SK-N-SH (cell line): ENCODE data around the gene LANCL3. TPM values are rescaled to one million over a fixed set of nuclear protein-coding genes. Genes with fewer than 3 reads are reported as not detected.

ENCODE experiments used
- CTCF ChIA-PET: fragments of 300-600, 350-600 bp; formaldehyde crosslinking; extraction: SDS; loops from one replicate; lab custom pipeline; 2021; lab: Yijun Ruan, JAX
- POLR2A ChIA-PET: fragments of 350-600 bp; sonication (Branson Sonifier 250); formaldehyde crosslinking; extraction: SDS; loops from one replicate; lab custom pipeline; 2020; ENCODE audit warnings: antibody characterized with exemption, inconsistent platforms; lab: Yijun Ruan, JAX
- DNase-seq: peaks from one replicate; pipeline ENCODE4 v3.0.0; 2012
- H2AFZ ChIP-seq: fragments of 200-600 bp; sonication (generic); 2 replicates; pipeline ENCODE4 v1.8.1; 2016; ENCODE audit warnings: antibody characterized with exemption, mild to moderate bottlenecking, low read depth
- H3F3A ChIP-seq: fragments of 200-600 bp; sonication (generic); replicated peaks from 2 replicates; pipeline ENCODE3; 2016; ENCODE audit warnings: antibody characterized with exemption, mild to moderate bottlenecking; ENCODE audit not compliant: insufficient read depth
- H3K27ac ChIP-seq, 2 experiments: fragments of 200-500 bp in 1 of 2; fragments of 200-600 bp in 1 of 2; sonication (Bioruptor generic) in 1 of 2; sonication (generic), shearing (Covaris generic) in 1 of 2; 2 replicates each; pipeline versions ENCODE4 v1.5.1 to v1.6.1; 2014 to 2016; ENCODE audit warnings: low read depth in 2 of 2, inconsistent platforms in 1 of 2, low read length in 1 of 2, mild to moderate bottlenecking in 1 of 2, mixed read lengths in 1 of 2
- H3K27me3 ChIP-seq: fragments of 200-600 bp; sonication (generic), shearing (Covaris generic); 2 replicates; pipeline ENCODE4 v1.6.1; 2016; ENCODE audit warnings: mixed run types; ENCODE audit not compliant: insufficient read depth
- H3K36me3 ChIP-seq, 2 experiments: fragments of 200-500 bp in 1 of 2; fragments of 200-600 bp in 1 of 2; sonication (Bioruptor generic) in 1 of 2; sonication (generic) in 1 of 2; replicated peaks in 1 of 2; 2 replicates each; pipeline versions ENCODE3 to v1.5.1; 2014 to 2016; ENCODE audit warnings: low read length in 1 of 2, mild to moderate bottlenecking in 1 of 2; ENCODE audit not compliant: insufficient read depth in 2 of 2, control insufficient read depth in 1 of 2
- H3K4me1 ChIP-seq, 2 experiments: fragments of 200-500 bp in 1 of 2; fragments of 200-600 bp in 1 of 2; sonication (Bioruptor generic) in 1 of 2; sonication (generic), shearing (Covaris generic) in 1 of 2; 2 replicates each; pipeline versions ENCODE4 v1.5.1 to v1.6.1; 2014 to 2016; ENCODE audit warnings: low read depth in 1 of 2, low read length in 1 of 2, mixed run types in 1 of 2; ENCODE audit not compliant: insufficient read depth in 2 of 2, control insufficient read depth in 1 of 2
- H3K4me2 ChIP-seq: fragments of 200-600 bp; sonication (generic), shearing (Covaris generic); 2 replicates; pipeline ENCODE4 v1.6.1; 2017; ENCODE audit warnings: mixed run types
- H3K4me3 ChIP-seq, 2 experiments: fragments of 200-500 bp in 1 of 2; fragments of 200-600 bp in 1 of 2; sonication (Bioruptor generic) in 1 of 2; sonication (generic), shearing (Covaris generic) in 1 of 2; 2 replicates each; pipeline versions ENCODE4 v1.5.1 to v1.8.1; 2014 to 2016; ENCODE audit warnings: low read depth in 2 of 2, inconsistent platforms in 1 of 2, low read length in 1 of 2, mild to moderate bottlenecking in 1 of 2, mixed read lengths in 1 of 2, moderate library complexity in 1 of 2
- H3K79me2 ChIP-seq: fragments of 200-600 bp; sonication (generic); 2 replicates; pipeline ENCODE4 v1.8.1; 2017; ENCODE audit warnings: mild to moderate bottlenecking; ENCODE audit not compliant: insufficient read depth
- H3K9ac ChIP-seq: fragments of 200-600 bp; sonication (generic); 2 replicates; pipeline ENCODE4 v1.6.1; 2017; ENCODE audit warnings: mixed run types
- H3K9me2 ChIP-seq: fragments of 200-600 bp; sonication (generic); 2 replicates; pipeline ENCODE4 v1.6.1; 2017; ENCODE audit warnings: mixed run types
- H3K9me3 ChIP-seq: fragments of 200-600 bp; sonication (generic); 2 replicates; pipeline ENCODE4 v1.6.1; 2017; ENCODE audit warnings: mixed run types, mild to moderate bottlenecking, moderate library complexity
- H4K20me1 ChIP-seq: fragments of 200-600 bp; sonication (generic); 2 replicates; pipeline ENCODE4 v1.6.1; 2017; ENCODE audit warnings: mild to moderate bottlenecking, mixed run types; ENCODE audit not compliant: insufficient read depth
- CHD2 ChIP-seq: fragments of 150-350 bp; IDR thresholded peaks from 2 replicates; pipeline ENCODE4 v1.6.1; 2018; ENCODE audit warnings: low read length; ENCODE audit not compliant: partially characterized antibody
- EP300 ChIP-seq, 2 experiments: IDR thresholded peaks; 2 replicates each; pipeline versions ENCODE4 v1.4.0 to v1.6.1; 2012; ENCODE audit warnings: borderline replicate concordance in 1 of 2, low read depth in 1 of 2, low read length in 1 of 2
- FOSL2 ChIP-seq: IDR thresholded peaks from 2 replicates; pipeline ENCODE4 v1.4.0; 2012; ENCODE audit warnings: low read depth, mild to moderate bottlenecking, moderate library complexity, borderline replicate concordance
- GATA2 ChIP-seq: sonication (generic); formaldehyde crosslinking; IDR thresholded peaks from 2 replicates; pipeline ENCODE4 v1.5.0; 2020; ENCODE audit warnings: mild to moderate bottlenecking, missing genetic modification reagents
- JUND ChIP-seq: IDR thresholded peaks from 2 replicates; pipeline ENCODE4 v1.4.0; 2012
- NFIC ChIP-seq: IDR thresholded peaks from 2 replicates; pipeline ENCODE4 v1.4.0; 2012; ENCODE audit warnings: borderline replicate concordance
- POLR2AphosphoS5 ChIP-seq: IDR thresholded peaks from 2 replicates; pipeline ENCODE4 v1.6.1; 2012; ENCODE audit warnings: low read depth, low read length
- RAD21 ChIP-seq: IDR thresholded peaks from 2 replicates; pipeline ENCODE4 v1.6.1; 2012; ENCODE audit warnings: mild to moderate bottlenecking, low read length
- RXRA ChIP-seq: IDR thresholded peaks from 2 replicates; pipeline ENCODE4 v1.4.0; 2012; ENCODE audit warnings: low read depth, mild to moderate bottlenecking, borderline replicate concordance
- SMC3 ChIP-seq: IDR thresholded peaks from 2 replicates; pipeline ENCODE4 v1.6.1; 2012; ENCODE audit warnings: low read depth, low read length, improper control_type of control experiment
- TAF1 ChIP-seq: IDR thresholded peaks from 2 replicates; pipeline ENCODE4 v1.6.1; 2012; ENCODE audit warnings: low read depth, mild to moderate bottlenecking, low read length, moderate library complexity, borderline replicate concordance
- WGBS: methylation state at CpG from one replicate; pipeline ENCODE4 v1.1.6; 2017; ENCODE audit warnings: low lambda C conversion rate; 5-methylcytosine and 5-hydroxymethylcytosine counted together
- polyA plus RNA-seq, 3 experiments: library from polyadenylated mRNA; depleted of rRNA; stranded (reverse); fragments of >200 nt; gene quantifications; 2 replicates each; pipeline ENCODE4 v1.2.3, GENCODE V29; 2012
- TF ChIP-seq, protein P1 (sequence below): IDR thresholded peaks from 2 replicates; pipeline ENCODE4; 2012
- TF ChIP-seq, protein P2 (sequence below): fragments of 150-350 bp; IDR thresholded peaks from 2 replicates; pipeline ENCODE4 v1.6.1; 2017; ENCODE audit warnings: antibody characterized with exemption, low read length, low read depth, borderline replicate concordance
- TF ChIP-seq, protein P3 (sequence below): IDR thresholded peaks from 2 replicates; pipeline ENCODE4 v1.6.1; 2012; ENCODE audit warnings: mild to moderate bottlenecking, low read depth, low read length, moderate library complexity
- TF ChIP-seq, protein P4 (sequence below): IDR thresholded peaks from 2 replicates; pipeline ENCODE4 v1.4.0; 2012; ENCODE audit warnings: low read depth, borderline replicate concordance
- TF ChIP-seq, protein P5 (sequence below): fragments of 150-350 bp; IDR thresholded peaks from 2 replicates; pipeline ENCODE4 v1.6.1; 2016; ENCODE audit warnings: mild to moderate bottlenecking, low read depth, low read length

LANCL3 gene
- polyA plus RNA-seq, 1 of the 3 experiments (the other 2 are of a cell fraction), result under 0.01 TPM

DNA sequence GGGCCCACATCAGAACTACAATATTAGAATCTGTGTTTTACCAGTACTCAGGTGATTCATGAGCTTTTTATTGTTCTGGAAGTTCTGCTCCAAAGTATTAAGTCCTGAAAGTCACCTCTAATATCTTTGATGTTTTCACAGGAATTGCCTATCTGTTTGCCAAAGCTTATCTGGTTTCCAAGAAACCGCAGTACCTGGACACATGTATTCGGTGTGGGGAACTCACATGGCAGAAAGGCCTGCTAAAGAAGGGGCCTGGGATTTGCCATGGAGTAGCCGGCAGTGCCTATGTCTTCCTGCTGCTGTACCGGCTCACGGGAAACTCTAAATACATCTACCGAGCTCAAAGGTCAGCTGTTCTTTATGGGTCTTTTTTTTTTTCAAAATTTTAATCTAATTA lies 95.7 kb downstream of the LANCL3 start:
- H3K27ac ChIP-seq, result no peak overlapping the region
- no peak overlapping the region for H2AFZ ChIP-seq
- H3K9me3 ChIP-seq, result no peaks in the 10 kb centered on the region
- no peaks in the 10 kb centered on the region for H3K79me2 ChIP-seq
- H3K27me3 ChIP-seq, result no peaks in the 10 kb centered on the region
- POLR2A ChIA-PET, result no interaction called here
- no peak overlapping the region for H3K9ac ChIP-seq
- no peaks in the 10 kb centered on the region for H3F3A ChIP-seq
- H4K20me1 ChIP-seq, result no peaks in the 10 kb centered on the region
- no peaks in the 10 kb centered on the region for H3K36me3 ChIP-seq
- no peaks in the 10 kb centered on the region for H3K4me1 ChIP-seq
- no peaks in the 10 kb centered on the region for H3K9me2 ChIP-seq
- no peak overlapping the region for H3K4me2 ChIP-seq
- DNase-seq, result no peak
- CTCF ChIA-PET, result no interaction called here
- TF ChIP-seq, protein P1, sequence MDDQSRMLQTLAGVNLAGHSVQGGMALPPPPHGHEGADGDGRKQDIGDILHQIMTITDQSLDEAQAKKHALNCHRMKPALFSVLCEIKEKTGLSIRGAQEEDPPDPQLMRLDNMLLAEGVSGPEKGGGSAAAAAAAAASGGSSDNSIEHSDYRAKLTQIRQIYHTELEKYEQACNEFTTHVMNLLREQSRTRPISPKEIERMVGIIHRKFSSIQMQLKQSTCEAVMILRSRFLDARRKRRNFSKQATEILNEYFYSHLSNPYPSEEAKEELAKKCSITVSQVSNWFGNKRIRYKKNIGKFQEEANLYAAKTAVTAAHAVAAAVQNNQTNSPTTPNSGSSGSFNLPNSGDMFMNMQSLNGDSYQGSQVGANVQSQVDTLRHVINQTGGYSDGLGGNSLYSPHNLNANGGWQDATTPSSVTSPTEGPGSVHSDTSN, result no peak
- TF ChIP-seq RXRA (no peak), FOSL2 (no peak), CHD2 (no peak), EP300 (IDR thresholded peaks at IDR 0.05; ENCODE audit: borderline replicate concordance in 1 of 2, low read depth in 1 of 2, low read length in 1 of 2) (no peak), POLR2AphosphoS5 (no peak)
- WGBS, result 54% methylated on average over 6 of the region's 6 CpGs
- H3K4me3 ChIP-seq, result no peak overlapping the region

DNA sequence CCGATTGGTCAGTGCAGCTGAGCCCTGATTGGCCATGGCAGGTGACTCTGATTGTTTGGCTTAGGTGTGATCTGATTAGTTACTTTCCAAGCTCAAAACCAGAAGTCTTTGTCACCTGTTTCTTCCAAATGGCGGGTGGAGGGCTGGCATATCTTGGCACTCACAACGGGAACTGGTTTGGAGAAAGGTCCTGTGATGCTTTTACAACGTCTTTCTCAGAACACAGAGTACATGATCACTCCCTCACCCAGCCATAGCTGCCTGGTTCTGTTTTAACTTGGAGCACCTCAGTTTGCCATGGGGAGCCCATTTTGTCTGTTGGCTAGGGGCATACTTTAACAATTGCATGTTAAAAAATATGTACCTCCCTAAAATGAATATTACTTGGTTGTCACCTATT lies 101.1 kb downstream of the LANCL3 start:
- Histone ChIP-seq H4K20me1 (no peaks in the 10 kb centered on the region), H3F3A (no peaks in the 10 kb centered on the region), H3K27ac (no peak overlapping the region), H2AFZ (no peak overlapping the region), H3K9me3 (no peaks in the 10 kb centered on the region), H3K9me2 (no peaks in the 10 kb centered on the region), H3K79me2 (no peaks in the 10 kb centered on the region), H3K4me2 (no peak overlapping the region), H3K4me1 (no peaks in the 10 kb centered on the region), H3K9ac (no peak overlapping the region), H3K4me3 (no peak overlapping the region), H3K27me3 (no peaks in the 10 kb centered on the region), H3K36me3 (no peaks in the 10 kb centered on the region)
- no peak for DNase-seq
- ChIA-PET CTCF (no interaction called here), POLR2A (no interaction called here)
- 13% methylated on average over 3 of the region's 4 CpGs for WGBS
- TF ChIP-seq TAF1 (no peak), RAD21 (no peak), JUND (no peak), POLR2AphosphoS5 (no peak), FOSL2 (no peak), GATA2 (CRISPR knock-in tag) (no peak), SMC3 (no peak), CHD2 (no peak), EP300 (IDR thresholded peaks at IDR 0.05; ENCODE audit: borderline replicate concordance in 1 of 2, low read depth in 1 of 2, low read length in 1 of 2) (no peak), NFIC (no peak)
- TF ChIP-seq, protein P2, sequence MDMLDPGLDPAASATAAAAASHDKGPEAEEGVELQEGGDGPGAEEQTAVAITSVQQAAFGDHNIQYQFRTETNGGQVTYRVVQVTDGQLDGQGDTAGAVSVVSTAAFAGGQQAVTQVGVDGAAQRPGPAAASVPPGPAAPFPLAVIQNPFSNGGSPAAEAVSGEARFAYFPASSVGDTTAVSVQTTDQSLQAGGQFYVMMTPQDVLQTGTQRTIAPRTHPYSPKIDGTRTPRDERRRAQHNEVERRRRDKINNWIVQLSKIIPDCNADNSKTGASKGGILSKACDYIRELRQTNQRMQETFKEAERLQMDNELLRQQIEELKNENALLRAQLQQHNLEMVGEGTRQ, result no peak
- TF ChIP-seq, protein P3, sequence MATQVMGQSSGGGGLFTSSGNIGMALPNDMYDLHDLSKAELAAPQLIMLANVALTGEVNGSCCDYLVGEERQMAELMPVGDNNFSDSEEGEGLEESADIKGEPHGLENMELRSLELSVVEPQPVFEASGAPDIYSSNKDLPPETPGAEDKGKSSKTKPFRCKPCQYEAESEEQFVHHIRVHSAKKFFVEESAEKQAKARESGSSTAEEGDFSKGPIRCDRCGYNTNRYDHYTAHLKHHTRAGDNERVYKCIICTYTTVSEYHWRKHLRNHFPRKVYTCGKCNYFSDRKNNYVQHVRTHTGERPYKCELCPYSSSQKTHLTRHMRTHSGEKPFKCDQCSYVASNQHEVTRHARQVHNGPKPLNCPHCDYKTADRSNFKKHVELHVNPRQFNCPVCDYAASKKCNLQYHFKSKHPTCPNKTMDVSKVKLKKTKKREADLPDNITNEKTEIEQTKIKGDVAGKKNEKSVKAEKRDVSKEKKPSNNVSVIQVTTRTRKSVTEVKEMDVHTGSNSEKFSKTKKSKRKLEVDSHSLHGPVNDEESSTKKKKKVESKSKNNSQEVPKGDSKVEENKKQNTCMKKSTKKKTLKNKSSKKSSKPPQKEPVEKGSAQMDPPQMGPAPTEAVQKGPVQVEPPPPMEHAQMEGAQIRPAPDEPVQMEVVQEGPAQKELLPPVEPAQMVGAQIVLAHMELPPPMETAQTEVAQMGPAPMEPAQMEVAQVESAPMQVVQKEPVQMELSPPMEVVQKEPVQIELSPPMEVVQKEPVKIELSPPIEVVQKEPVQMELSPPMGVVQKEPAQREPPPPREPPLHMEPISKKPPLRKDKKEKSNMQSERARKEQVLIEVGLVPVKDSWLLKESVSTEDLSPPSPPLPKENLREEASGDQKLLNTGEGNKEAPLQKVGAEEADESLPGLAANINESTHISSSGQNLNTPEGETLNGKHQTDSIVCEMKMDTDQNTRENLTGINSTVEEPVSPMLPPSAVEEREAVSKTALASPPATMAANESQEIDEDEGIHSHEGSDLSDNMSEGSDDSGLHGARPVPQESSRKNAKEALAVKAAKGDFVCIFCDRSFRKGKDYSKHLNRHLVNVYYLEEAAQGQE, result no peak
- TF ChIP-seq, protein P1, result no peak
- TF ChIP-seq, protein P4, sequence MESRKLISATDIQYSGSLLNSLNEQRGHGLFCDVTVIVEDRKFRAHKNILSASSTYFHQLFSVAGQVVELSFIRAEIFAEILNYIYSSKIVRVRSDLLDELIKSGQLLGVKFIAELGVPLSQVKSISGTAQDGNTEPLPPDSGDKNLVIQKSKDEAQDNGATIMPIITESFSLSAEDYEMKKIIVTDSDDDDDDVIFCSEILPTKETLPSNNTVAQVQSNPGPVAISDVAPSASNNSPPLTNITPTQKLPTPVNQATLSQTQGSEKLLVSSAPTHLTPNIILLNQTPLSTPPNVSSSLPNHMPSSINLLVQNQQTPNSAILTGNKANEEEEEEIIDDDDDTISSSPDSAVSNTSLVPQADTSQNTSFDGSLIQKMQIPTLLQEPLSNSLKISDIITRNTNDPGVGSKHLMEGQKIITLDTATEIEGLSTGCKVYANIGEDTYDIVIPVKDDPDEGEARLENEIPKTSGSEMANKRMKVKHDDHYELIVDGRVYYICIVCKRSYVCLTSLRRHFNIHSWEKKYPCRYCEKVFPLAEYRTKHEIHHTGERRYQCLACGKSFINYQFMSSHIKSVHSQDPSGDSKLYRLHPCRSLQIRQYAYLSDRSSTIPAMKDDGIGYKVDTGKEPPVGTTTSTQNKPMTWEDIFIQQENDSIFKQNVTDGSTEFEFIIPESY, result no peak
- TF ChIP-seq, protein P5, sequence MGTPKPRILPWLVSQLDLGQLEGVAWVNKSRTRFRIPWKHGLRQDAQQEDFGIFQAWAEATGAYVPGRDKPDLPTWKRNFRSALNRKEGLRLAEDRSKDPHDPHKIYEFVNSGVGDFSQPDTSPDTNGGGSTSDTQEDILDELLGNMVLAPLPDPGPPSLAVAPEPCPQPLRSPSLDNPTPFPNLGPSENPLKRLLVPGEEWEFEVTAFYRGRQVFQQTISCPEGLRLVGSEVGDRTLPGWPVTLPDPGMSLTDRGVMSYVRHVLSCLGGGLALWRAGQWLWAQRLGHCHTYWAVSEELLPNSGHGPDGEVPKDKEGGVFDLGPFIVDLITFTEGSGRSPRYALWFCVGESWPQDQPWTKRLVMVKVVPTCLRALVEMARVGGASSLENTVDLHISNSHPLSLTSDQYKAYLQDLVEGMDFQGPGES, result no peak
